Hematopoietic multipotent progenitor cell treated with erythropoietin and hydrocortisone succinate and interleukin-3 and kit ligand, for 8 days (in vitro differentiated cells): ENCODE results near the gene MAN2A2.
"Not testable (repeated sequence)": the region's sequence is repeated elsewhere in the genome, so short reads cannot be mapped to it uniquely, and the experiment has no call there.

Source experiments
- DNase-seq: peaks from one replicate; pipeline ENCODE4 v3.0.0-alpha.2; 2015

The MAN2A2 gene

DNA sequence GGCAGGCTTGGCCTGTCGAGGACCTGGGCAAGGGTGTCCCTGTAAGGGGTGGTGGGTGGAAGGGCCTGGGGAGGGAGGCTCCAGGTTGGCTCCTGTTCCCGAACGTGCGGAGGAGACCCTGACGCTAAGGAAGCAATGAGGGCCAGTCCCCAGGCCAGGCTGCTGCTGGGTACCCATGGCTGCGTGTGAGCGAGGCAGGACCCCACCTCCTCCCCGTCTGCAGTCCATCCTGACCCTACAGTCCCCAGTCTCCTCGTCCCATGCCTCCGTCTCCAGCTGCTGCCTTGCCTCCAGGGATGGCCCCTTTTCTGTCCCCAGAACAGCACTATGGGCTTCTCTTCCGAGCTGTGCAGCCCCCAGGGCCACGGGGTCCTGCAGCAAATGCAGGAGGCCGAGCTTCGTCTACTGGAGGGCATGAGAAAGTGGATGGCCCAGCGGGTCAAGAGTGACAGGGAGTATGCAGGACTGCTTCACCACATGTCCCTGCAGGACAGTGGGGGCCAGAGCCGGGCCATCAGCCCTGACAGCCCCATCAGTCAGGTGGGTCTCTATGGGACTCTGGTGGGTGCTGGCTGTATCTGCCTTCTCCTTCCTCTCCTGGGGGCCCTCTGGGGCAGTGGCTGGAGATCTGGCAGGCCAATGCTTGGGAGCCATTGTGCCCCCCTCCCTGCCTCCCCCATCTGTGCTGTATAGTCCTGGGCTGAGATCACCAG is 18.2 kb upstream of the MAN2A2 start:
- DNase-seq, result no peak

GRCh38 chr15:90885432-90886290 is 17.4 kb upstream of the MAN2A2 start:
- peak; percentile 86 for DNase-seq

GRCh38 chr15:90886291-90886614 is 16.8 kb upstream of the MAN2A2 start:
- DNase-seq, result no peak

DNA sequence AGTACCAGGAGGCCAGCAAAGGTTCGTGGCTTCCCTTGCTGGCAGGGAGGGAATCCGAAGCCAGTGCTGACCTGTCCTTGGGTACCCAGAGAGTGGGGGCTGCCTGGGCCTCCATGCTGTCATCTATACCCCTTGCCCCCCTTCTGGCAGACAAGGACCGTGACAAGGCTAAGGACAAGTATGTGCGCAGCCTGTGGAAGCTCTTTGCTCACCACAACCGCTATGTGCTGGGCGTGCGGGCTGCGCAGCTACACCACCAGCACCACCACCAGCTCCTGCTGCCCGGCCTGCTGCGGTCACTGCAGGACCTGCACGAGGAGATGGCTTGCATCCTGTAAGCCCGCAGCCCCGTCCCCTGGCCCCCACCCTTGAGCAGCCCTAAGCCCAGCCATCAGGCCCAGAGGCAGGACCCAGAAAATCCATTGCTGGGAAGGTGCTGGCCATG is 16.0 kb upstream of the MAN2A2 start:
- no peak for DNase-seq

GRCh38 chr15:90889313-90889730 is 13.8 kb upstream of the MAN2A2 start:
- DNase-seq, result no peak

- no peak for DNase-seq
Measured at GRCh38 chr15:90889736-90890456, 13.2 kb upstream of the MAN2A2 start.

- no peak for DNase-seq
Measured at GRCh38 chr15:90890839-90891238, 12.3 kb upstream of the MAN2A2 start.

DNA sequence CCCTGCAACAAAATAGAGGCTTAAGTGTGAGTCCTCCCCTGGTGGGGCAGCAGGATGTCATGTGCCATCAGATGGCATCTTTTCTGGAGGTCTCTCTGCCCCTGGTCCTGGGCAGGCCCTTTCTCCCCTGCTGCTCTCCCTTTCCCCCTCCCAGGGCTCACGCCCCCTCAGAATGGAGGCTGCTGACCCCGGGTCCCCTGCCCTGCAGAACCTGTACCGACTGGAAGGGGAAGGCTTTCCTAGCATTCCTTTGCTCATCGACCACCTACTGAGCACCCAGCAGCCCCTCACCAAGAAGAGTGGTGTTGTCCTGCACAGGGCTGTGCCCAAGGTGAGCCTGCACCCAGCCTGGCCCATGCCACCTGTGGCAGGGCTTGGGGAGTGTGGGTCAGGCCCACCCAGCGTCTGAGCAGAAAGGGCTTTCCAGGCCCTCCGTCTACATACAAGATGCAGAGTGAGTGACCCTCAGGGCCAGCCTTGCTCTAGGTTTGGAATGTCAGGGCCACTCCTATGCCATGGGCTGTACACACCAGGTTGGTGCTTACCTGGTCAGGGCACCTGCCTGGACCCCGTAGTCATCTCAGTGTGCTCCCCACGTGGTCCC is 11.7 kb upstream of the MAN2A2 start:
- DNase-seq, result no peak

DNA sequence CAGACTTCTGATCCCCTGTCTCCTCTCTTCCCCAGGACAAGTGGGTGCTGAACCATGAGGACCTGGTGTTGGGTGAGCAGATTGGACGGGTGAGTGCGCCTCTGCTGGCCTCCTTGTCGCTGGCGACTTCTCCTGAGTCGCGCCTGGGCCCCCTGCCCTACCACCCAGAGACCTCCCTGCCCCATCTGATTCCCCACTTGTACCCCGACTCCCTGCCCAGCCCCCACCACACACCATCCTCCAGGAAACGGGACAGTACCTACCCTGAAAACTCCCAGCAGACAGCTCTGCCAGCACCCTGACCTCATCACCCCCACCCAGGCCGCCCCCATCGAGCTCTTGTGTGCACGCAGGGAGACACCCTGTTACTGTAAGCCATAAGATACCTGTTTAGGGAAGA is 11.1 kb upstream of the MAN2A2 start:
- no peak for DNase-seq

- DNase-seq, result no peak
Measured at GRCh38 chr15:90892498-90893174, 10.5 kb upstream of the MAN2A2 start.

DNA sequence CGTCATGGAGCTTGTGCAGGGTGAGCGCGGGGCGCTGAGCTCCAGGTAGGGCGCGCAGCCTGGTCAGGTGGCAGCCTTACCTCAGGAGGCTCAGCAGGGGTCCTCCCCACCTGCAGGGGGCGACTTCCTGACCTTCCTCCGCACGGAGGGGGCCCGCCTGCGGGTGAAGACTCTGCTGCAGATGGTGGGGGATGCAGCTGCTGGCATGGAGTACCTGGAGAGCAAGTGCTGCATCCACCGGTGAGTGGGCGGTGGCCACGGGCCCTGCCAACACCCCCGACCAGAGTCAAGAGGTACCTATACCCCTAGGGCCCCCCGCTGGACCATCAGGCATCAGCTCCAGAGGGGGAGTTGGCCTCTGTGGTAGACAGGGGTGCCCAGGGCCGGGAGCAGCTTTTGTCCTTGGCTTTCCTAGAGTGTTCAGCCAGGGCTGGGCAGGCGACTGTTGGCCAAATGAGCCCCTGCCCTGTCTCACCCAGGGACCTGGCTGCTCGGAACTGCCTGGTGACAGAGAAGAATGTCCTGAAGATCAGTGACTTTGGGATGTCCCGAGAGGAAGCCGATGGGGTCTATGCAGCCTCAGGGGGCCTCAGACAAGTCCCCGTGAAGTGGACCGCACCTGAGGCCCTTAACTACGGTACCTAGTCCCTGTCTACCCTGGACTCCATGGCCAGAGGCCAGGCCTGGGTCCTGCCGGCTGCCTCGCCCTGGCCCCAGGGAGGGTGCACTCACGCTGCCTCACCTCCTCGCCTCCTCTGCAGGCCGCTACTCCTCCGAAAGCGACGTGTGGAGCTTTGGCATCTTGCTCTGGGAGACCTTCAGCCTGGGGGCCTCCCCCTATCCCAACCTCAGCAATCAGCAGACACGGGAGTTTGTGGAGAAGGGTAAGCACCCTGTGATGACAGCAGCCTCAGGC is 9.7 kb upstream of the MAN2A2 start:
- peak; percentile 35 for DNase-seq

DNA sequence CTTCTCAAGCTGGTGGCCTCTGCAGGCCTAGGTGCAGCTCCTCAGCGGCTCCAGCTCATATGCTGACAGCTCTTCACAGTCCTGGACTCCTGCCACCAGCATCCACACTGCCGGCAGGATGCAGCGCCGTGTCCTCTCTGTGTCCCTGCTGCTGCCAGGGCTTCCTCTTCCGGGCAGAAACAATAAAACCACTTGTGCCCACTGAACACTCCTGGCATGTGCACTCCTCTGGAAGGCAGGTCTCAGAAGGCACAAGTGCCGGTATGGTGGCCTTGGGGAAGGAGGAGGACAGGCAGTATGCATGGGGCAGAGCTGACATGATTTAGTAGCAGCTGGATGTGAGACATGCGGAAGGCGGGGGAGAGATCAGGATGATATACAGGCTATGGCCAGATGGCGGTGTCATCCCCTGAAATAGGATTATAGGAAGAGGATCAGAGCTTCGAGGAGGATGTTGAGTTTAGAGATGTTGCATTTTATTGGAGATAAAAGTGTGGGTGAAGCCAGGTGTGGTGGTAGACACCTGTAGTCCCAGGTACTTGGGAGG is 7.5 kb upstream of the MAN2A2 start:
- peak; percentile 67 for DNase-seq

- not testable (repeated sequence) for DNase-seq
Measured at GRCh38 chr15:90897131-90897655, 5.9 kb upstream of the MAN2A2 start.

DNA sequence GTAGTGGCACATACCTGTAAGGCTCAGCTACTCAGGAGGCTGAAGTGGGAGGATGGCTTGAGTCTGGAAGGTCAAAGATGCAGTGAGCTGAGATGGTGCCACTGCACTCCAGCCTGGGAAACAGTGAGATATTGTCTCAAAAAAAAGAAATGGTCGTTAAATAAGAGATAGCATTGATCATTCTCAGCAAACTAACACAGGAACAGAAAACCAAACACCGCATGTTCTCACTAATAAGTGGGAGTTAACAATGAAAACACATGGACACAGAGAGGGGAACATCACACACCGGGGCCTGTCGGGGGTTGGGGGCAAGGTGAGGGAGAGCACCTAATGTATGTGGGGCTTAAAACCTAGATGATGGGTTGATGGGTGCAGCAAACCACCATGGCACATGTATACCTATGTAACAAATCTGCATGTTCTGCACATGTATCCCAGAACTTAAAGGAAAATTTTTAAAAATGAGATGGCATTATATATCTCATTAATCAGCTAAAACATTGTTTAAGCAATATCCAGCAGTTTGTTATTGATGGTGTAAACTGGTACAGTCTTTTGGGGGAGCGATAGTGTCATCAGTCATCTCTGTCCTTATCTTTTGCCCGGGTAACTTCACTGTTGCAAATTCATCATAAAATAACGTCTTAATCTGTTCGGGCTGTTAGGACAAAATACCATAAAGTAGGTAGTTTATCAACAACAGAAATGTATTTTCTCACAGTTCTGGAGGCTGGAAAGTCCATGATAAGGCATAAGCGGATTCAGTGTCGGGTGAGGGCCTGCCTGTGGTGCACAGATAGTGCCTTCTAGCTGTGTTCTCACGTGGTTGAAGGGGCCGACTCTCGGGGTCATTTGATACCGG is 1.7 kb upstream of the MAN2A2 start:
- DNase-seq, result peak; percentile 100

DNA sequence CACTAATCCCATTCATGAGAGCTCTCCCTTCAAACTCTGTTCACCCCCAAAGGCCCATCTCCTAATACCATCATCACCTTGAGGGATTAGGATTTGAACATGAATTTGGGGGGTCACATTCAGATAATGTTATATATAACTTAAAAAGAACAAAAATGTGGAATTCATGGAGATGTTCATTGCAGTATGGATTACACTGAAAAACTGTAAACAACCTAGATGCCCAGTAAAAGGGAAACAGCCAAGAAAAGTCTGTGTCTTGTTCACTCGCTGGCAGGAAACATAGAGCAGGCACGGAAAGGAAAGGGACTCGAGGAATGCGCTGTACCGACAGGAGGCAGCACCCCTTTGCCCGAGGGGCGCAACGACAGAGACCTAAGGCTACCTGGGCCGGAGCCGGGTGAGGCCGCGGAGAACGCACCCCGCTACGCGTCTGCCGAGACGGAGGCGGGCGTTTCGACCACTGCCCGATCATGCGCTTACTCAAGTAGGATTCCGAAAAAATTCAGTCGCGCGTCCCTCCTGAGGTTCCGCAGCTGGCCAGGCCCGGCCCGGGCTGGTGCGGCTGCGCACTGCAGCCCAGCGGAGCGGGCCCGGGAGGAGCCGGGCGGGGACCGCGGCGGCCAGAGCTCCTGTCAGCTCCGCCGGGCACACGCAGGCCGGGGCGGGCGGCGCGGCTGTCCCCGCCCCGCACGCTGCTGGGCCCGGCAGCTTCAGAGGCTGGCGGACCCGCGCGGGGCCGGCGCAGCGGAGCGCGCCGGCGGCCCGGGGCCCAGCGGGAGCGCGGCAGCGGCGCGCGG is 862 bp upstream of the MAN2A2 start:
- no peak for DNase-seq

DNA sequence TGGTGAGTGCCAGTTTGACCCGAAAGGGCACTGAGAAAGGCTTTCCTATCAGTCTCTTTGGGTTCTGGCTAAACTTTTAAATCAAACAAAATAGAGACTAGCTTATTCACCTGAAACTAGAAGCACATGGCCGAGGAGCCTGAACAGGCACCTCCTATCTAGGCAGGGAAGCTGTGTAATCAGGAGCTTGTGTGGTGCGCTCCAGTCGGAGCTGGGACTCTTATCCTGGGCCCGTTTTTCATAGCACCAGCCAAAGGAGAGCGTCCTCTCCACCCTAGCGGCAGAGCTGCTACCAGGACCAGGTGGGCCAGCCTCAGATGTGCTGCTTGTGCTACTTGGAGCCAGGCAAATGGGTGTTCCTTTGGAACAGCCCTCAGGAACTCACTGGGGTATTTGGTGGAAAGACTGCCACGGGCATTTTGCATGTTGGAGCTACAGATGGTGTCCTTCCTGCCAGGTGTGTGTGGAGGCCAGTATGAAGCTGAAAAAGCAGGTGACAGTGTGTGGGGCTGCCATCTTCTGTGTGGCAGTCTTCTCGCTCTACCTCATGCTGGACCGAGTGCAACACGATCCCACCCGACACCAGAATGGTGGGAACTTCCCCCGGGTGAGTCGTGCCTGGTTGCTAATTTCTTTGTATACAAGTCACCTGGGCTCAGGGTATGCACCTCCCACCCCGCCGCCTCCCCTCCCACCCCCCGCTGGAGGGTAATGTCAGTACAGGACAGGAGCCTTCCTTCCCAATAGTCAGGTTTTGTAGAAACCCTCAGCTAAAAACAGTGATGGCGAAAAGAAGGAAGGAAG is 833 bp downstream of the MAN2A2 start:
- DNase-seq, result peak; percentile 84

DNA sequence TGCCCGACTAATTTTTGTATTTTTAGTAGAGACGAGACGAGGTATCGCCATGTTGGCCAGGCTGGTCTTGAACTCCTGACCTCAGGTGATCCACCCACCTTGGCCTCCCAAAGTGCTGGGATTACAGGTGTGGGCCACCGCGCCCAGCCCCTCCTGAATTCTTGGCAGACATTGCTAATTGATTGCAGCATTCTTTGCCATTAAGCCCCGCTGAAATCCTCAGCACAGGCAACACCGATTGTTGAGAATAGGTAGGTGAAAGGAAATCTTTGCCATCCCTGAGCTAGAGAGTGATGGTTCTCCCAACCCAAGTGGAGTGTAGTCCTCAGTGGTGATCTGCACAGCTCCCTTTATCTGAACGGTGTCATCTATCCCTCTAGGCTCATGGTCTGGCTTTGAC is 1.6 kb downstream of the MAN2A2 start:
- DNase-seq, result no peak
